Lower leg skin (tissue), 3 donors: ENCODE data around the gene EN2.

Experiments
- POLR2A ChIP-seq, 2 donors: fragments of 450-650 bp; IDR thresholded peaks; one replicate each; pipeline ENCODE4 v1.6.1; 2016 to 2017; ENCODE audit warnings: antibody characterized with exemption in 2 of 2, mild to moderate bottlenecking in 1 of 2, moderate library complexity in 1 of 2
- TF ChIP-seq, protein P1 (sequence below), 3 donors: fragments of 450-650 bp; IDR thresholded peaks; one replicate each; pipeline ENCODE4 v1.5.1; 2016; ENCODE audit warnings: antibody characterized with exemption in 3 of 3, mild to moderate bottlenecking in 3 of 3, moderate library complexity in 2 of 3

DNA sequence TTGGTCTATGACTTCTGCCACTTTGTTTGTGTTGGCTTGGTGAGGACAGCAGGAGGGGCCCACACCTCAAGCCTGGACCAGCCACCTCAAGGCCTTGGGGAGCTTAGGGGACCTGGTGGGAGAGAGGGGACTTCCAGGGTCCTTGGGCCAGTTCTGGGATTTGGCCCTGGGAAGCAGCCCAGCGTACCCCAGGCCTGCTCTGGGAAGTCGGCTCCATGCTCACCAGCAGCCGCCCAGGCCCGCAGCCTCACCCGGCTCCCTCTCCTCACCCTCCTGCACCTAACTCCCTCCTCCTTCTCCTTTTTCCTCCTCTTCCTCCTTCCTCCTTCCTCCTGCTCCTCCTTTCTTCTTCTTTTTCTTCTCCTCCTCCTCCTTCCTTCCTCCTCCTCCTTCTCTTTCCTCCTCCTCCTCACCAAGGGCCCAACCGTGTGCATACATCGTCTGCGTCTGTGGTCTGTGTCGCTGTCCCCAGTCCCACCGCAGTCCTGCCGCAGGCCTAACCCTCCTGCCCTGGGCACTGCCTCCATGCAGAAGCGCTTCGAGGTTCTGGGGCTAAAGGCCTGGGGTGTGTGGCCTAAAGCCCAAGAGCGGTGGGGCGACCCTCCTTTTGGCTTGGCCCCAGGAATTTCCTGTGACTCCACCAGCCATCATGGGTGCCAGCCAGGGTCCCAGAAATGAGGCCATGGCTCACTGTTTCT is 5.3 kb downstream of the EN2 start:
- TF ChIP-seq, protein P1, sequence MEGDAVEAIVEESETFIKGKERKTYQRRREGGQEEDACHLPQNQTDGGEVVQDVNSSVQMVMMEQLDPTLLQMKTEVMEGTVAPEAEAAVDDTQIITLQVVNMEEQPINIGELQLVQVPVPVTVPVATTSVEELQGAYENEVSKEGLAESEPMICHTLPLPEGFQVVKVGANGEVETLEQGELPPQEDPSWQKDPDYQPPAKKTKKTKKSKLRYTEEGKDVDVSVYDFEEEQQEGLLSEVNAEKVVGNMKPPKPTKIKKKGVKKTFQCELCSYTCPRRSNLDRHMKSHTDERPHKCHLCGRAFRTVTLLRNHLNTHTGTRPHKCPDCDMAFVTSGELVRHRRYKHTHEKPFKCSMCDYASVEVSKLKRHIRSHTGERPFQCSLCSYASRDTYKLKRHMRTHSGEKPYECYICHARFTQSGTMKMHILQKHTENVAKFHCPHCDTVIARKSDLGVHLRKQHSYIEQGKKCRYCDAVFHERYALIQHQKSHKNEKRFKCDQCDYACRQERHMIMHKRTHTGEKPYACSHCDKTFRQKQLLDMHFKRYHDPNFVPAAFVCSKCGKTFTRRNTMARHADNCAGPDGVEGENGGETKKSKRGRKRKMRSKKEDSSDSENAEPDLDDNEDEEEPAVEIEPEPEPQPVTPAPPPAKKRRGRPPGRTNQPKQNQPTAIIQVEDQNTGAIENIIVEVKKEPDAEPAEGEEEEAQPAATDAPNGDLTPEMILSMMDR (IDR thresholded peaks at IDR 0.05): no peak
- no peak for TF ChIP-seq POLR2A (IDR thresholded peaks at IDR 0.05)
